LNCaP clone FGC (cell line): ENCODE measurements around the gene SPINK7.
A peak's percentile ranks its signal among the peaks of the same experiment; 100 is the strongest.

ENCODE experiments used
- DNase-seq: peaks from one replicate; pipeline ENCODE4 v3.0.0-alpha.2; 2011; ENCODE audit warnings: low read depth
- H3K4me3 ChIP-seq: 2 replicates; pipeline ENCODE4 v1.5.1; 2011; ENCODE audit warnings: mild to moderate bottlenecking, low read depth, low read length, control low read depth
- CTCF ChIP-seq: IDR thresholded peaks from 2 replicates; pipeline ENCODE4 v1.5.1; 2012; ENCODE audit warnings: mild to moderate bottlenecking; ENCODE audit not compliant: control insufficient read depth, insufficient read depth; ENCODE audit errors: extremely low read depth

The SPINK7 gene

DNA sequence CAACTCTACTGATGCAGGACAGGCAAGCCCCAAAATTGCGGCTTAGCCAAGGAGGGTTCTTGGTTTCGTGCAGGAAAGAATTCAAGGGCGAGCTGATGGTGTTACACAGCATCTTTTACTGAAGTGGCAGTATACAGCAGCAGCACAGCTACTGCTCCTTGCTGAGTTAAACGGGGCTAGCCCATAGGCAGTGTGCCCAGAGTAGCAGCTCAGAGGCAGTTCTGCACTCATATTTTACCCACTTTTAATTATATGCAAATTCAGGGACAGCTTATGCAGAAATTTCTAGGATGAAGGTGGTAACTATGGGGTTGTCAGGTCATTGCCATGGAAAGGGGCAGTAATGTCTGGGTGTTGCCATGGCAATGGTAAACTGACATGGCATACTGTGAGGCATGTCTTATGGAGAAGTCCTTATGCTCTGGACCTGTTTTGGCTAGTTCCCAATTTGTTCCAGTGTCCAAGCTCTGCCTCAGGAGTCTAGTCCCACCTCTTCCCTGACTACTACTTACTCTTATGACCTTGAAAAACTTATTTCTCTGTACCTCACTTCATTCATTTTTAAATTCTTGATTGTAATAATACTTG lies 21.1 kb downstream of the SPINK7 start:
- no peak for TF ChIP-seq CTCF
- H3K4me3 ChIP-seq, result no peak overlapping the region
- DNase-seq, result no peak

GRCh38 chr5:148335259-148335658 lies 23.0 kb downstream of the SPINK7 start, which contains the start of gene SPINK9:
SPINK9 (plus strand) TSS chr5:148335559; CDS start chr5:148335614, 55 bp downstream.
- H3K4me3 ChIP-seq, result no peak within 1 kb of the TSS
- no peak for DNase-seq
- no peak for TF ChIP-seq CTCF

- DNase-seq, result no peak
- H3K4me3 ChIP-seq, result no peak overlapping the region
- TF ChIP-seq CTCF, result no peak
These were observed 24.6 kb downstream of the SPINK7 start for GRCh38 chr5:148336704-148337435.

DNA sequence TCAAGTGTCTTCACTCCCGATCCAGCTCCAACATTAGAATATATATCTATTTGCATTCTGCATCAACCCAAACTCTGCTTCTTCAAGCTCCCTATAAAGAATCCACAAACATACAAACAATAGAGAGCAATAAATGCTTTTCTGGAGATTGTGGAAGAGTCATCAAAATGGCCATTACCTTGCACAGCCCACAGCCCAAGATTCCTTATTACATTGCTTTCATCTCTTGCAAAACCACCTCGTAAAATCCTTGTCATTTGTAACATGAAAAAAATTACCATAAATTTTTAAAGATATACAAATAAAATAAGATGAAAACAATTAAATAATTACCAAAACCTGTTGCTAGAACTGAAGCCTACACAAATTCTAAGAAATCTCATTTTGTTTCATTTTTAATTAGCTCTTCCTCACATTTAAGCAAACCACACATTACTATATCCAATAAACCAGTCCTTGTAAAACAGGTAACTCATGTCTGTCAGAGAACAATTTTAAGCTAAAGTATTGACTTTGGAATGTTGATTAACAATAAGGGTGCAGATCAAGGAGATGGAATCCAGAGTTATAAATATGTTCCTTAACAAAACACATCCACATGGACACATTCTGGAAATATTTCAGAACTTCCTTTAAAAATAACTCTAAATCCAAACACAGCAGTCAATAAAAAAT lies 30.3 kb downstream of the SPINK7 start:
- DNase-seq, result peak; percentile 23
- no peak for TF ChIP-seq CTCF

GRCh38 chr5:148343046-148343407 lies 30.8 kb downstream of the SPINK7 start:
- no peak for TF ChIP-seq CTCF
- DNase-seq, result no peak

More for the DNA sequence above, 30.3 kb downstream of the SPINK7 start:
- no peak overlapping the region for H3K4me3 ChIP-seq

GRCh38 chr5:148343603-148344487 lies 31.6 kb downstream of the SPINK7 start:
- no peak for DNase-seq
- TF ChIP-seq CTCF, result no peak
- H3K4me3 ChIP-seq, result no peak overlapping the region

More at GRCh38 chr5:148343046-148343407, 30.8 kb downstream of the SPINK7 start:
- H3K4me3 ChIP-seq, result no peak overlapping the region
